ENCODE results near the gene ELL.

- TF ChIP-seq CEBPB (tag; IDR thresholded peaks at IDR 0.05) (no peak), RBM39 (optimal IDR thresholded peaks at IDR 0.05; ENCODE audit: low read depth, low read length) (no peak), DEAF1 (CRISPR knock-in tag; IDR thresholded peaks at IDR 0.05) (no peak), BRD4 (IDR thresholded peaks at IDR 0.05) (no peak), POLR2A (conservative IDR thresholded peaks at IDR 0.05) (no peak)
Observed at GRCh38 chr19:18440415-18440877, 81.4 kb downstream of the ELL start.
